Fibroblast of the aortic adventitia (primary cell): Measurements from ENCODE around the gene NOL7. TPM values are rescaled to one million over a fixed set of nuclear protein-coding genes. Genes with fewer than 3 reads are reported as not detected.

ENCODE experiments used
- DNase-seq: peaks from one replicate; pipeline ENCODE4 v3.0.0-alpha.2; 2010; ENCODE audit warnings: low read depth
- H3K4me3 ChIP-seq: 2 replicates; pipeline ENCODE4 v1.5.1; 2011; ENCODE audit warnings: low read depth, mild to moderate bottlenecking, control low read depth, low read length, moderate library complexity
- total RNA-seq: library from RNA; depleted of rRNA; stranded (reverse); fragments of >200 nt; gene quantifications from 2 replicates; pipeline ENCODE4 v1.2.3, GENCODE V29; 2012; ENCODE audit warnings: low replicate concordance
- TF ChIP-seq, protein P1 (sequence below): IDR thresholded peaks from 2 replicates; pipeline ENCODE4 v1.5.1; 2011; ENCODE audit warnings: mild to moderate bottlenecking, low read length, control low read depth, inconsistent platforms; ENCODE audit not compliant: insufficient read depth

The NOL7 gene
- total RNA-seq, 1 donor: 64.6 TPM

DNA sequence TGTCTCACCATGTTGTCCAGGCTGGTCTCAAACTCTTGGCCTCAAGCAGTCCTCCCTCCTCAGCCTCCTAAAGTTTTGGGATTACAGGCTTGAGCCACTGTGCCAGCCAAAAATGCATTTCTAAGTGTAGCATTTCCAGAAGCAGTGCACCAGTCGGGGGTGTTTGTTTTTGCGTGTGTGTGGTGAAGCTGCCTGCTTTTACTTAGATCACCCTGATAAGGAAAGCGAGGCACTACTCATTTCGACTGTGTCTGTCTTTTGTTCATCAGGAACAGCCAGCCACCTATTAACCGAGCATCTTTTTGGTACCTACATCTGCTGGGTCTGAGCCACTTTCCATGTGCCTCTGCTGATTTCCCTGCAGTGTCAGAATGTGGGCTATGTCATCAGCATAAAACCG is 22.0 kb upstream of the NOL7 start:
- TF ChIP-seq, protein P1, sequence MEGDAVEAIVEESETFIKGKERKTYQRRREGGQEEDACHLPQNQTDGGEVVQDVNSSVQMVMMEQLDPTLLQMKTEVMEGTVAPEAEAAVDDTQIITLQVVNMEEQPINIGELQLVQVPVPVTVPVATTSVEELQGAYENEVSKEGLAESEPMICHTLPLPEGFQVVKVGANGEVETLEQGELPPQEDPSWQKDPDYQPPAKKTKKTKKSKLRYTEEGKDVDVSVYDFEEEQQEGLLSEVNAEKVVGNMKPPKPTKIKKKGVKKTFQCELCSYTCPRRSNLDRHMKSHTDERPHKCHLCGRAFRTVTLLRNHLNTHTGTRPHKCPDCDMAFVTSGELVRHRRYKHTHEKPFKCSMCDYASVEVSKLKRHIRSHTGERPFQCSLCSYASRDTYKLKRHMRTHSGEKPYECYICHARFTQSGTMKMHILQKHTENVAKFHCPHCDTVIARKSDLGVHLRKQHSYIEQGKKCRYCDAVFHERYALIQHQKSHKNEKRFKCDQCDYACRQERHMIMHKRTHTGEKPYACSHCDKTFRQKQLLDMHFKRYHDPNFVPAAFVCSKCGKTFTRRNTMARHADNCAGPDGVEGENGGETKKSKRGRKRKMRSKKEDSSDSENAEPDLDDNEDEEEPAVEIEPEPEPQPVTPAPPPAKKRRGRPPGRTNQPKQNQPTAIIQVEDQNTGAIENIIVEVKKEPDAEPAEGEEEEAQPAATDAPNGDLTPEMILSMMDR: no peak
- no peak for DNase-seq
- no peak overlapping the region for H3K4me3 ChIP-seq

DNA sequence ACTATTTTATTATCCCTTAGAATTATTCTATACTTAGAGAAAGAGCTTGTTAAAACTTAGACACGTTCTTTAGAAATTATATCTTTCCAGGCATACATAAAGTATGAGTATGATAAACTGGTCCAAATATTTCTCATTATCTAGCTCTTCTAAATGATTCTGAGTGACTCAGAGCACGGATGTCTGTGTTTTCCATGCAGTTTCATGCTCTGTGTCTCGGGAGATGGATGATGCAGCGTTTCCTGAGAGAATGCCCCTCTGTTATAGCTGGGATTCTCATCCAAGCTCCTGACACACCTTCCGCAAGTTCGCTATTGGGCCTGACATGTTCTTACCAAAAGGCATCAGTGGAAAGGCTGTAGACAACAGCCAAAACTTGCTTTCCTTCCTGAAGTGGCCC is 21.4 kb upstream of the NOL7 start:
- H3K4me3 ChIP-seq: no peak overlapping the region
- DNase-seq: peak; percentile 65
- TF ChIP-seq, protein P1: no peak

DNA sequence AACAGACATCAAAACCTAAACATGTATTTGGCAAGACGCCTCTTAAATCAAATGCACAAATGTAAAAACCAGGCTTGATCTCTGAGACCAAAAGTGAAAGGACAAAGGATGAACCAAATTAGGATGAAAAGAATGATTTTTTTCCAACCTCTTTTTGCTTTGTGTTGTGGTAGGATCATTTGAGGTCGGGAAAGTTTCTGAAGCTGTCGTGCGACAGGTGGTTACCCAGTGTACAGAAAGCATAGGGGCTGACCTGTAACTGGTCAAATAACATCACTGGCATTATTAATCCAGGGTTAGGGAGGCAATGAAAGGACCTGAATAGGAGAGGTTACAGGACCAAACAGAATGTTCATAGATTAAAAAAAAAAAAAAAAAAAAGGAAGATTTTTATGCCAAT is 18.1 kb upstream of the NOL7 start:
- no peak for DNase-seq
- H3K4me3 ChIP-seq: no peak overlapping the region
- TF ChIP-seq, protein P1: no peak

DNA sequence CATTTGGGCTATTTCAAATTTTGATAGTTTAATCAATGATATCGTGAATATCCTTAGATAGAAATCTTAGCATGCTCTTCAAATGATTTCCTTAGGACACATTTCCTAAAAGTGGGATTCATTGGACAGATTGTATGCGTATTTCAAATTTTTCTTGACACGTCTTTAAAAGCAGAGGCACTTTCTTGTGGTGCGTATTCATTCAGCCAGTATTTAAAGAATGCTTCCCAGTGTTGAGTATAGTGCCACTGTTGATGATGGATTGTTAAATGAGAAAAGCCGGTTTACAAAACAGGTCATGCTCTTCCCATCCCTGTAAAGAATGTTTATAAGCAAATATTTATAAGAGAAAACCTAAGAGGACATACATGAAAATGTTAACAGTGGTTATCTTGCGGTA is 15.1 kb upstream of the NOL7 start:
- H3K4me3 ChIP-seq: no peak overlapping the region
- TF ChIP-seq, protein P1: no peak
- no peak for DNase-seq

DNA sequence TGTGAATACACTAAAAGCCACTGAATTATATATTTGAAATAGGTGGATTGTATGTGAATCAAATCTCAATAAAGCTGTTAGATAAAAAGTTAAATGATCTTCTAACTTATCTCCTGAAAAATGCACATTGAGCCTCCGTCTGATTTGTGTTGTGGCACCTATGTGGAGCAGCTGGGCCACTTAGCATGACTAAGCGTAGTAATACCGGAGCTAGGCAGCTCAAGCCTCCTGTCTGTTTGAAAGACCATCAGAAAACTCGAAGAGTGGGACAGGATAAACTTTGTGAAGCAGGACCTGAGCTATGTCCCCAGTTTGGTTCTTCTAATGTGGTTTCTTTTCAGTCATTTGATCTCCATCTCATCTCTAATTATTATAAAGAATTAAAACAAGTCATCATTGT is 11.0 kb upstream of the NOL7 start:
- H3K4me3 ChIP-seq: no peak overlapping the region
- TF ChIP-seq, protein P1: no peak
- no peak for DNase-seq

DNA sequence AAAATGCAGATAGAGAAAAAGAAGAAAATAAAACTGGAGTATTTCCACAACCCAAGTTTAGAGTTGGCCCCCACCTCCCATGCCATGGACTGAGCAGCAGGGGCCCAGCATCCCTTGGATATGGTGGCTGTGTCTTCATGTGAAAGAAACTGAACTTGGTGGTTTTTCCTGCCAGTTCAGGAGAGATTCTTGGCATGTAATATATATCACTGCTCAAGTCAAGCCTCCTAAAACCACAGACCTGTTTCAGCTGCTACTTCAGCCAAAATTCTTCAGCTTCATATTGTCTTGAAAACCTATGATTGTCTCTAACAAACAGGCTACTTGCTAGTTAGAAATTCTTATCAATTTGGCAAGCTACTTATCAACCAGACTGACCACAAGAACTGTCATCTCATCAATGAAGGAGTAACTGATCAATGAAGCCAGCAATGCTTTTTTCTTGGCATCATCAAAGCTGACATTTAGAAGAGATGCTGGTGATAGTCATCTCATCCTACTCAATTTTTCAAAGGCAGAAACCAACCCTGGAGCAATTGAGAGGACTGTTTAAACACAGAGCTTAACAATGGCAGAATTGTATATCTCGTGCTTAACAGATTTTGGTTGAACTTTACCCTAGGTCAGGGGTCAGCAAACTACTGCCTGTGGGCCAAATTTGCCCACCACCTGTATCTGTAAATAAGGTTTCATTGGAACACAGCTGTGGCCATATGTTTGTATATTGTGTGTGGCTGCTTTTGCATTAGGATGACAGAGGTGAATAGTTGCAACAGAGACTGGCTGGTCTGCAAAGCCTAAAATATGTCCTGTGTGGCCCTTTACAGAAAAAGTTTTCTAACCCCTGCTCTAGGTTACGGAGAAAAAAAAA is 10.4 kb upstream of the NOL7 start:
- TF ChIP-seq, protein P1: no peak
- no peak overlapping the region for H3K4me3 ChIP-seq
- DNase-seq: peak; percentile 40
